HG03571 (cell line): ENCODE data around the gene WNT9A.

ENCODE experiments used
- ATAC-seq: cut with Tn5 transposase; IDR thresholded peaks from one replicate; pipeline ENCODE4 v1.9.1; 2021; ENCODE audit not compliant: unreplicated experiment

The WNT9A gene

GRCh38 chr1:227954163-227954850 is 6.6 kb upstream of the WNT9A start:
- no peak for ATAC-seq

GRCh38 chr1:227953022-227953412 is 5.3 kb upstream of the WNT9A start:
- ATAC-seq, result no peak

GRCh38 chr1:227952374-227953021 is 4.8 kb upstream of the WNT9A start:
- no peak for ATAC-seq

- ATAC-seq, result no peak
Observed at GRCh38 chr1:227951624-227952373, 4.1 kb upstream of the WNT9A start.

- no peak for ATAC-seq
Observed at GRCh38 chr1:227950735-227951346, 3.1 kb upstream of the WNT9A start.

- ATAC-seq, result no peak
Observed at GRCh38 chr1:227949954-227950734, 2.4 kb upstream of the WNT9A start.

GRCh38 chr1:227949341-227949921 is 1.7 kb upstream of the WNT9A start:
- no peak for ATAC-seq

GRCh38 chr1:227948493-227949260 is 945 bp upstream of the WNT9A start:
- no peak for ATAC-seq

- ATAC-seq, result no peak
Observed at GRCh38 chr1:227947386-227947675, 401 bp downstream of the WNT9A start.

GRCh38 chr1:227946624-227947385 is 927 bp downstream of the WNT9A start:
- ATAC-seq, result no peak

- no peak for ATAC-seq
Observed at GRCh38 chr1:227945891-227946623, 1.7 kb downstream of the WNT9A start.

- ATAC-seq, result no peak
Observed at GRCh38 chr1:227944931-227945890, 2.5 kb downstream of the WNT9A start.

GRCh38 chr1:227944090-227944930 is 3.4 kb downstream of the WNT9A start:
- ATAC-seq, result no peak

GRCh38 chr1:227943381-227944089 is 4.2 kb downstream of the WNT9A start:
- ATAC-seq, result no peak

GRCh38 chr1:227942716-227943261 is 4.9 kb downstream of the WNT9A start:
- ATAC-seq, result no peak
